AG08396 (cell line): ENCODE data around the gene IPPK.

Experiments
- DNase-seq: peaks from one replicate; pipeline ENCODE4 v3.0.0; 2012; ENCODE audit warnings: low spot score, mixed read lengths

Gene IPPK

DNA sequence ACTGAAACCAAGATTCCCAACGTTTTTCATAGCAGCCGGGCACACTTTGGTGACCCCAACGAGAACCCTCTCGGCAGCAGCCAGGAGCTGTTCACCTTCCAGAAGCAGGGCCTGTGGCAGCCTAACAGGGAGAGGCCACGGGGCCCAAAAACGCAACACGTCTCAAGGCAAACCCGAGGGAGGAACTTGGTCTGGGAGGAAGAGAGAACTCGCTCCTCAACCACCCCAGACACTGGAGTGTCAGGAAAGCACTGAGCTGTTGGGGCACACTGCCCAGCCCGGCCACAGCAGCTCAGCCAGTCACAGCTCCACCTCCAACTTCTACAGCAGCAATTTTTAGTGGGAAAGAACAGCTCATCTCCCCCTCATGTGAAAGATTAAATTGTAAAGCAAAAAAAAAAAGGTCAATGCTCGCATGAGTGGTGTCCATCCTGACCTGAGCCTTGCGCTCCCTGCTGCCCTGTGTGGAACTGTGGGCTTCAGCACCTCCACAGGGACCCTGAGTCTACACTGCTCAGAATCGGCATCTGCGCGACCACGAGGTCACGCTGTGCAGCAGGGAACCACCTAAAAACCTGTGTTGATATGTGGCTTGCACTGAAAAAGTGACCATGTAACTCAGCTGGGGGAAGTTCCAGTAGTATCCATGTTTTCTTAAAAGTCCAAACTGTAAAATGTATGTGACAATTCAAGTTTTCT is 55.0 kb downstream of the IPPK start:
- DNase-seq: peak; percentile 55

DNA sequence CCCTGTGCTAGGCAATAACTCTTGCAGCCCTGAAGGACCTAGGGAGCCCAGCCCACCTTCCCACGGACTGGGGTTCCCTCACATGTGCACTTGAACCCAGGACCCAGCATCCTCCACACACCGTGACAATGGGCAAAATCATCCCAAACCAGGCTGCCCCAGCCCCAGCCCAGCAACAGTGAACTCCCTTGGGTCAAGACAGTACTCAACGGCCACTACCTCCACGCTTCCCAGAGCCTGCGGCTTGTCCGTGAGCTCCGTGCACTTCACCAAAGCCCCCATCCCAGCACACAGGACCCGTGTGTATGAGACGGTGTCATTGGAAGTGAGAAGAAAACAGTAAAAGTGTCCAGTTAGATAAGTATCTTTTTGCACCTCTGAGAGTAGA is 55.8 kb downstream of the IPPK start:
- no peak for DNase-seq

DNA sequence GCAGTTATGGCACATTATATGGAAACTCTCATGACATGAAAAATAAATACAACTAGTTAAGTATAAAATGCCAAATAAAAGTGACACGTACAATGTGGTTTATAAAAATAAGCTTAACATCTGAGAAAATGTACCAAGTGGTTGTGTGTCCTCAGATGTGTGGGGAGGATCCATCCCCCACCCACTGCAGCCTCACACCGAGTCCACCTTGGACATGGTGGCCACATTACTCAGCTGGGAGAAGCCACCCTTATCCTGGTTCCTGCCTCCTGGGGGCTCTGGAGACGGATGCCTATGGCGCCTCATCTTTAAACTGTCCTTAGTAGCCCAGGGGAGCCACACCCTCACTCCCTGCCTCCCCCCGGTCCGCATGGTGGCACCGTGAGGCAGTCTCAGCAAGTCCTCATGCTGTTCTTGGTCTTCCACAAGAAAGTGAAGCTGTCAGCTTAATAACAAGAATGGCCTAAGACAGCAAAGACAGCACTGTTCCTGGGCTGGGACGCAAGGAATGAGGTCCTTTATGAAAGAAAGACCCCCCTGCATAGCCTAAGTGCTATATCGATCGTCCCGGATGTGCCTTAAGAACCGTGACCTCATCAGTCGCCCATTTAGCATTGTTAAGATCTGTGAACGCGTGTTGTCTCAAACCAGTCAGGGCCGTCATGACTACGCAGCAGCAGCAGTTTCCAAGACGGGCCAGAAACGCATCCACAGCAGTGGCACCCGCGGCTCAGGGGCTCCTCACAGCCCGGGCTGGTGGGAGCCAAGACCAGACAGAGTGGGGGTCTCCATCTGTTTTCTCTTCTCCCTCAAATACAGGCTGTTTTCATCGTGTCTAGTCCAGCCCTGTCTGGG is 56.4 kb downstream of the IPPK start:
- DNase-seq: no peak

DNA sequence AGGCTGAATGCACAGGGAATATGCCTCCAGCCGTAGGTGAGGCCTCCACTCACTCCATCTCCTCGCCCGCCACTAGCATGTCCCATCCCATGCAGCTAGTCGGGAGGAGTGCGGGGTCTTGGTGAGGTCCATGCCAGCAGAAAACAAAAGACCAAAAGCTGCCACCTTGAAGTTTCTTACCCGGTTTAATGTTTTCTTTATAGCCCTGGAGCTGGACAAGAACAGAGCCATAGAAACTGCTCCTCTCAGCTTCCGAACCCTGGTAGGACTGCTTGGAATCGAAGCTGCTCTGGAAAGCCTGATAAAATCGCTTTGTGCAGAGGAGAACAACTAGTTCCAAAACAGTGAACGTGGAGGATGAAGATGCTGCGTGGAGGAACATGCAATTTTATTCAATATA is 57.1 kb downstream of the IPPK start:
- no peak for DNase-seq

DNA sequence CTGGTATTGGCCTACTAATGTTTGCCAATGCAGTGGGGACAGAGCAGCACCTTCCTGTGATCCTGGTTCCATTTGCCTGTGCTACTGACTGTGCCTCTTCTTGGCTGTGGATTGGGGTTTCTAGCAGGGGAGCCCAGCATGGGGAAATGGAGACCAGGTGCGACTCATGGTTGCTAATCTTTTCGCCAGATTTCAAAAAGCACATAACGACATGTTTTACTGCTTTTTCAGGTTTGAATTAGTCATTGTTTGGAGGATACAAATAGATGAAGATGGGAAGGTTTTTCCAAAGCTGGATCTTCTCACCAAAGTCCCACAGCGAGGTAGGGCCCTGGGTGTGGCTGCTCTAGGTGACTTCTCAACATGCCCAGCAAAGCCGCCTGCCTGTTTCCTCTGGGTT is 57.6 kb downstream of the IPPK start:
- DNase-seq: no peak

DNA sequence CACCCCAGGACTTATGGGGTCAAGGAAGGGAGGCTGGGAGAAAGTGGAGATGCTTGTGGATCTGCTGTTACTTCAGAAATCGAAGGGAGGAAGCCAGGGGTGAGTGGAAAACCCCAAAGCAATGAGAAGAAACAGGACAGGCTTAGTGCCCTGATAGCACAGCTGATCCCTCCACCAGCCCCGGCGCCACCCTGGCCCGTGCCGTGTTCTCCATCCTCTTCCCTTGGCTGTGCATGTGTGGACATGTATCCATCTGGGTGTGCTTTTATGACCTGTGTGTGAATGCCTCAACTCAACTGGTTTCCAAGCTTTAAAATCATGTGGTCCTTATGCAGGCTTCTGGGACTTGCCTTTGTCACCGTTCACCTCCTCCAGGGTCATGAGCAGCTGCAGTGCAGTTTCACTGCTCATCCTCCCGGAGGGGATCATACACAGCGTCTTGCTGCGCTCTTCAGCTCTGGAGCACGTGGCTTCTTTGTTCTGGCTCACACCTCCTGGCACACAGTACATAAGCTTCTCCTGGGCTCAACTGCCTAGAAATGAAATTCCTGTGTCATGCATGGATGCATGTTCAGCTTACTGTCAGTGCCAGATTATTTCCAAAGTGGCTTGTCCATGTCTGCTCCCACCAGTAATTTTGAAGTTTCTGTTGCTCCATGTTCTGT is 58.2 kb downstream of the IPPK start:
- DNase-seq: no peak

DNA sequence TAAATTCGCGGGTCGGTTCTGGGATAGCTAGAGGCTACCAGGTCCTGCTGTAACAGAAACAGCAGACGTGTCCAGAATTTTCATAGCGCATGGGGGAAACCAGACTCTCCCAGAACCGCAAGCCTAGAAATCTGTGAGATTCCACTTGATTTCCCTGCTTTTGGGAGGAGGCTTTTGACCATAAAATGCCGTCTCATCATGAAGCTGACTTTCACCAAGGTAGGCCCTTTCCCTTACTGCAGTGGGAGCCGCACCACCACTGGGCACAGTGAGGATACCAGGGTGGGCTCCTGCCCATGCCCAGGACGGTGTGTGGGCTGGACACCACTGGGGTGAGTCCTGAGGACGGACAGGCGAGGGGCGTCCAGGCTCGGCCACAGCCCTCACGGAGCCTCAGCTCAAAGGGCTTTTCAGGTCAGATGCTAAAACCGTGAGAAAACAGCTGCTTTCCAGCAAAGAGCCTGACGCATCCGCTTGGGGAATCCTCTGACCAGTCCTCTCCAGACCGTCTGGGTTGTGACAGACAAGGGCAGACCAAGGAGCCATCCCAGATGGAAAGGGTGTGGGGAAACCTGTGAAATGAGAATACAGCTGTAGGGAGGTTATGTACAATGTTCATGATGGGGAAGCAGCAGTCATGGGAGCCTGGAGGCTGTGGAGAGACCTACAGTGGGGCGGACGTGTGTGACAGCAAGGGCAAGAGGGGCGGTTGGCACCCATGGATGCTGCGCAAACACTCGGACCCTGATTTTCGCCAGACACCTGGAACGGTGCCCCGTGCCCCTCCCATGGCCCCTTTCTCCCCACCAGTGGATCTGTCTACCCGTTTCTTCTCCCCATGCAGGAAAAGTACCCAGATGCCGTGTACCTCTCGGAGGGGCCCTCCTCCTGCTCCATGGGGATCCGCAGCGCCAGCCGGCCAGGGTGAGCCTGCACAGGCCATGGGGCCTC is 59.2 kb downstream of the IPPK start:
- no peak for DNase-seq

DNA sequence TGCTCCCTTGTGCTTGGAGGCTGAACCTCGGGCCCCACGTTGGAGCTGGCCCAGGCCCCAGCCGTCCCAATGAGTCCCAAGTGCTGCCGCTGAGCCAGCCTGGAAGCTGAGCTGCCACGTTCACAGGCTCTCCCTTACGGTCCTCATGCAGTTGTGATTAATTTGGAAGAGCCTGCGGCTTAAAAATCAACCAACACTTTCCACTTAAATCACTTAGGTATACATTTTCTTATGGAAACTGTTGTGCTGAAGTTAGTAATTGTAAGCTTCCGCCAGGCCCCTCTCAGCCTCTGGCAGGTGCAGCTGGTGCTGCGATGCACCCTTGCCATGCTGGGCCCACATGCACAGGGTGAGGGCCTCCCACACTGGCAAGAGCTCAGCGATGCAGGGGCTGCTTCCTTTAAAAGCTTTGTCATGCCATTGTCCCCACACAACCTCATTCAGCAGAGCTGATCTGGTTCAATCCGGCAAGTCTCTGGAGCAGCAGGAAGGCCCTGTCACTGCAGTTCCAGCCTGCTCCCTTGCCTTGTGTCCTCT is 61.0 kb downstream of the IPPK start:
- peak; percentile 24 for DNase-seq

DNA sequence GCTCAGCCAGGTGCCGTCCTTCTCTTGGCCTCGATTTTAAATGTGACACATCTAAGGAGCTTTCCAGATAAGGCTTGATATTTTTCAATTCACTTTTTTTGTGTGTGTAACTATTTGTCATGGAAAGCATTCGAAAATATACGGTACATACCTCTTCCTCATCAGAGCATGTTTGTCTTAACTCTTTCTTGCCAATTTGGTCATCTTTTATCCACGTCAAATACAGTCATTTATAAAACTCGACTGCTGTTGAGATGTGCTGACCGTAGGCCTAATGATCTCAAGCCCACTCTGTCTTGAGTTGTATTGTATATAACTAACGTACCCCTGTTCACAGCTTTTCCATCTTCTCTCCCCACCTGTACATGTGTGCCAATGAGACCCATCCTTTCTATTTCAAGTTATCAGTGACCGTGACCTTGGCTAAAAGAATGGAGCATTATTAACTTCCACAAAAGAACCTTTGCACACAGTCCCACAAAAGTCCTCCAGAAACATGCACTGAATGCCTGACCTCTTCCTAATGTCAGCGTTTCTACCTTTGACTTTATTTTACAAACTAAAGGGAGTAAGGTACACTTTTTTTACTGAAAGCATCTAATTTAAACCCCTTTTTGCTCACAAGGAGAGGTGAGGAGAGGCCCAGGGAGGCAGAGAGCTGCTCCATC is 61.6 kb downstream of the IPPK start:
- DNase-seq: no peak

DNA sequence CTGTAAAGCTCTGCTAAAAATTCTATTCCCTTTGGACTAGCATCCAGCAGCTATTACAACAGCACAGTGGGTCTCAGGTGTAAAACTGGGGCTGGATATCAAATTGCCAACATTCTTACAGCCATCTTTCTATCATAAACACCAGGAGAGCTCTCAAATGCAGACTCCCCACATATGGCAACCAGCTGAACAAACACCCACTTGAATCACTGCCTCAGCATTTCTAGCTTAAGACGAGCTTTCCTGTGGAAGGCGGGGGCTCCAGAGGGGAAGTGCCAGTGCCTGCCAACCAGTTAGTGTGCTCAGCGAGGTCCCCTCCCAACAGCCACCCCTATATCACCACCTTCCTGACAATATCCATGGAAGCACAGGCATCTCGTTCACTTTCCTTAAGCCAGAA is 62.2 kb downstream of the IPPK start:
- peak; percentile 46 for DNase-seq

DNA sequence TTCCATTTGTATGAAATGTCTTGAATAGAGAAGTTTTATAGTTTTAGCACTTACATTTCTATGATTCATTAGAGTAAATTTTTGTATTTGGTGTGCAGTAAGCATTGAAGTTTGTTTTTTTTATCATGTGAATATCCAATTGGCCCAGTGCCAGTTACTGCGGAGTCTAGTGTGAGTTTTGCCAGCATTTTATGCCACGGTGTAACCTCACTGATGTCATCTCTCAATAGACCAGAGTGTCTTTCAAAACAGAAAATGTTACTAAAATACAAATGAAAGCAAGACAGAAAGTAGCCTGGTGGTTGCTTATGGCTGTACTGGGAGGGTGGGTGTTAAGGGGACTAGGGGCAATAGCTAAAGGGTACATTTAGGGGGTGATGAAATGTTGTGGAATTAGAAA is 62.8 kb downstream of the IPPK start:
- DNase-seq: no peak

DNA sequence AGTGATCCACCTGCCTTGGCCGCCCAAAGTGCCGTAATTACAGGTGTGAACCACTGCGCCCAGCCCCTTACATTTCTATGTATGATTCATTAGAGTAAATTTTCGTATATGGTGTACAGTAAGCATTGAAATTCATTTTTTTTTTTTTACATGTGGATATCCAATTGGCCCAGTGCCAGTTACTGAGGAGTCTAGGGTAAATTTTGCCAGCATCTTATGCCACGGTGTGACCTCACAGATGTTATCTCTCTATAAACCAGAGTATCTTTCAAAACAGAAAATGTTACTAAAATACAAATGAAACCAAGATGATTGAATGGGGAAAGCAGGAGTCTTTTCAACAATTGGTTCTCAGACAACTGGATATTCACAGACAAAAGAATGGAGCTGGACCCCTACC is 64.7 kb downstream of the IPPK start:
- no peak for DNase-seq

DNA sequence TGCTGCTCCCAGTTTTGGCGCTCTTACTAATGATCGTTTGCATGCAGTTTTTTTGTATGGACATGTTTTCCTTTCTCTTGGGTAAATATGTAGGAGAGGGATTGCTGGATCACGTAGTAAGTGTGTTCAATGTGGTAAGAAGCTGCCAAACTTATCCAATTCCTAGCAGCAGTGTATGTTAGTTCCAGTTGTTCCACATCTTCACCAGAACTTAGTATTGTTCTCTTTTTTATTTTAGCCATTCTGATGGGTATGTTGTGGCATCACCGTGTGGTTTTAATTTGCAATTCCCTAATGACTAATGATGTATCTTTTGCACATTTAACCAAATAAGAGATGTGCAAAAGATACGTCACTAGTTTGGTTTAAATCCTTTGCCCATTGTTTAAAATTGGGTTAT is 65.9 kb downstream of the IPPK start:
- DNase-seq: no peak

DNA sequence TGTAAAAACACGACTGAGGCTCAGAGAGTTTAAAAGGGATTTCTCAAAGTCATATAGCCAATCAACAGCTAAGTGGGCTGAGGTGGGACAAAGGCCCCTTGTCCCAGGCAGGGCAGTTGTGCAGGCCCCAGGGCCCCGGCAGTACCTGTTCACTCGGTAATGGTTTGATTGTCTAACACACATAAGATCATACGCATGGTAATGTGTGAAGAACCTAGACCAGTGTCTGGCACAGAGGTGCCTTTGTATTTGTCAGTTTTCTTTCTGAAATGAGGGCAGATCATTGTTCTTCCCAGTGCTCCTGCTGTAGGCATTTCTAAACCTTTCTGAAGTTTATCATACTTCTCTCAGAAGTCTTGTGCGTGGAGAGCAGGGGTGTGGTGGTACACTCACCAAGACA is 66.8 kb downstream of the IPPK start:
- no peak for DNase-seq

DNA sequence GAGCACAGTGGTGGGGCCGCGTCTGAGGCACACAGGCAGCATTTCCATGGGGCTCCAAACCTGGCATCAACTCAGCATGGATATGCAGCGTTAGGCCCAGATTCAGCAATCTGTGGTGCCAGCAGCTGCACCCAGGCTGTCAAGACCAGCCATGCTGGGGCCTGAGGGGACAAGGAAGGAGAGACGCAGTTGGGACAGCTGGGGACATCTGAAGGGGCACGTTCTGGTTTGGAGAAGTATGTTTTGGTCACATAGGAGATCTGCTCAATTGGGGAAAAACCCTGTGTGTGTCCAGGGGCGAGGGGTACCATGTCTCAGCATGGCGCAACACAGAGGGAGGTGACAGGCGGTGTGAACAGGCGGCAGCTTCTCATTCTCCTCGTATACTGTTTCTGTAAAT is 67.5 kb downstream of the IPPK start:
- no peak for DNase-seq

DNA sequence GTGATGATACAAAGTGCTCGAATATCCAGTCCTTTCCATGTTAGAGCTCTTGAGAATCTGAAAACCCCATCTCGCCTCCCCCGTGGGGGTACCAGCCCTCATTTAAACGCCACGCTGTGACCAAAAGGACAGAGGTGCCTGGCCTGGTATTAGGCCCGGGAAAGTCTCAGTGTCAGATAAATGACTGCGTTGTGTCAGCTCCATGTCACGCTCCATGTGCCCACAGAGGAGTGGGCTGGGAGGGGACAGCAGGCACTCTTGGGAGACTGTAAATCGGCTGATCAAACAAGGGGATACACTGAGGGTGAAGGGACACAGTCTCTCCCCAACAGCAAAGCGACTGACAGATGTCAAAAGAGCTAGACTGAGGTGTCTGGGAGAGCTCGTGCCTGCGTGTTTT is 68.5 kb downstream of the IPPK start:
- no peak for DNase-seq

DNA sequence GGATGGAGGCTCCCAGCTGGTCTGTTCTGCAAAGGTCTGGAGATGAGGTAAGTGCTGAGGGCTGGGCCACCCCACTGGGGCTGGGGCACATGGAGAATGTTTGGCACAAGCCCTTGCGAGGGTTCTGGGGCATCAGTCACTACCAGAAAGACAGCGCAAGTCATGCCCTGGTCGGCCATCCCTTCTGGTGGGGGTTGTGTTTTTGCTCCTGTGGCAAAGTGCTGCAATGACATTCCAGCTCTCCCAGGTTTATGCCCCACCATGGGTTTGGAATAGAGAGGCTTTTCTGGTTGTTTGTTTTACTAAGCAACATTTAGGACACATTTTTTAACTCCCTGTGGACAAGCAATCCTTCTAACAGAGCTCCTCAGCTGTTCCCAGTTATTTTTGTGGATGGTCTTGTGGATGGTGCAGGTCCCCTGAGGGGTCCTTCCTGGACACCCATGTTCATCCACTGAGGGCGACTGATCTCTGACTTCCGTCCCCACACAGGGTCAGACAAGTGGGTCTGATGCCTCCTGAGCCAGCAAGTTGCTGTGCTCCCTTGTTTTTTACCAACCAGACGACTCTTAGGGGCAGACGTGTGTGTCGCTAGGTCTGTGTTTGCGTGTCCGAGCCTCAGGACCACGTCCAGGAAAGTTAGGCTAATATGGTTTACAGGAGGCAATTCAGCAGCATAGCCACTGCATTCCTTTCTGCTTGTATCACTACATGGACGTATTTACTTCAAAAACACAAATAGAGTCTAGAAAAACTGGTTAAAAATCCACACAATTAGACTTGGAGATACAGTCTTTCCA is 69.3 kb downstream of the IPPK start:
- DNase-seq: peak; percentile 71

DNA sequence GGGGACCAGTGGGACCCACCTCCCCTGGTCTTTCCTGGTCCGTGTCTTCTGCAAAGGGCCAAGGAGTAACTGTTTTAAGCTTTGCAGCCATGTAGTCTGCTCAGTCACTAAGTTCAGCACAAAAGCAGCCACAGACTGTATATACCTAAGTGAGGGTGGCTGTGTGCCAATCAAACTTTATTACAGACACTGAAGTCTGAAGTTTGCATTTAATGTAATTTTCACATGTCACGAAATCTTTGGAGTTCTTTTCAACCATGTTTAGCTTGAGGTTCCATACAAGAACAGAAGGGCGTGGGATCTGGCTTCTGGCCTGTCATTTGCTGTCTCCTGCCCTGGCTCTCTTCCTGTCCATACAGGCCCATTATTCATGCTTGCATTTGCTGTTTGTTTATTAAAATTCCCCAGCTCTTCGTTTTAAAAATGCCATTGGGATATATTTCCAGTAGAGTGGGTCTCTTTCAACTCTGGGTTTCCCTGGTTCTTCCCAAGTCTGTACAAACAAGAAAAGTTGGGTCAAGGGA is 69.9 kb downstream of the IPPK start:
- DNase-seq: no peak

DNA sequence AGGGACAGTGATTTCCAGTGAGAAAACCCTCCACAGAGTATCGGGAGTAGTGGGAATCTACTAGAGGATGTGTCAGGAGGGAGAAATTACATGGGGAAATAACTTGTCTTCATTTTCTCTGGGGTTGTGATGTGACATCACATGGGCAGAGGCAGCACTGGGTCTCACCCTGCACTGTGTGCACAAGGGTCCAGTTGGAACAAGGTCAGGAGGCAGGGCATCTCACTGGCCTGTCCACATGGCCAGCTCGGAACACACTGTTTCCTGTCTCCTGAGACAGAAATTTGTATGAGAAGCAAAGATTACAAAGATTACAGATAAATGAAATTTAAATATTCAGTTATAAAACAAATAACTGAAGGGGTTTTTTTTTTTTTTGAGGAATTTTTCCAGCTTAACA is 71.5 kb downstream of the IPPK start:
- DNase-seq: no peak

DNA sequence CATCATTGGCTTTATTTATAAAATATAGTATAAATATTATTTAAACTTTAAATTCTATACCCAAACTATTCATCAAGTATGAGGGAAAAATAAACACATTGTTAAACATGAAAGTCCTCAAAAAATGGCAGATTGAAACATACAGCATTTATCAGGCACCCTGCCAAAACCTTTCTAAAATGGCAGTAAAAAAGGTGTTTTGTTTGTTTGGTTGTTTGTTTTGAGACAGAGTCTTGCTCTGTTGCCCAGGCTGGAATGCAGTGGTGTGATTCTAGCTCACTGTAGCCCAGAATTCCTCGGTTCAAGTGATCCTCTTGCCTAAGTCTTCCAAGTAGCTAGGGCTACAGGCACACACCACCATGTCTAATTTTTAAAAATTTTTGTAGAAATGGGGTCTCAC is 74.0 kb downstream of the IPPK start:
- no peak for DNase-seq
